HEK293T (cell line): ENCODE data around the gene RBM20.

ENCODE experiments used
- CTCF ChIA-PET: fragments of 350-600 bp; formaldehyde crosslinking; extraction: SDS; loops from one replicate; lab custom pipeline; 2021; ENCODE audit warnings: antibody characterized with exemption, inconsistent platforms; lab: Yijun Ruan, JAX
- POLR2A ChIA-PET: fragments of 350-600 bp; formaldehyde crosslinking; extraction: SDS; loops from one replicate; lab custom pipeline; 2020; ENCODE audit warnings: antibody characterized with exemption, inconsistent platforms; lab: Yijun Ruan, JAX
- DNase-seq: peaks from one replicate; pipeline ENCODE4 v3.0.0; 2012; ENCODE audit warnings: mixed read lengths; ENCODE audit errors: extremely low spot score
- ARNT ChIP-seq: fragments of 450-650 bp; IDR thresholded peaks from 2 replicates; pipeline ENCODE4 v1.6.1; 2017; ENCODE audit warnings: mild to moderate bottlenecking
- BHLHE40 ChIP-seq: fragments of 450-650 bp; IDR thresholded peaks from 2 replicates; pipeline ENCODE4 v1.6.1; 2016; ENCODE audit warnings: mild to moderate bottlenecking, moderate library complexity, borderline replicate concordance
- CTBP1 ChIP-seq: fragments of 450-650 bp; IDR thresholded peaks from 2 replicates; pipeline ENCODE4 v1.6.1; 2016; ENCODE audit warnings: borderline replicate concordance
- ELF4 ChIP-seq: fragments of 450-650 bp; IDR thresholded peaks from 2 replicates; pipeline ENCODE4 v1.6.1; 2017; ENCODE audit warnings: antibody characterized with exemption
- FOXA1 ChIP-seq: fragments of 450-650 bp; IDR thresholded peaks from 2 replicates; pipeline ENCODE4 v1.6.1; 2016; ENCODE audit warnings: mild to moderate bottlenecking
- FOXK2 ChIP-seq: fragments of 450-650 bp; IDR thresholded peaks from 2 replicates; pipeline ENCODE4 v1.6.1; 2016; ENCODE audit warnings: mild to moderate bottlenecking
- FOXM1 ChIP-seq: fragments of 450-650 bp; IDR thresholded peaks from 2 replicates; pipeline ENCODE4 v1.6.1; 2017; ENCODE audit warnings: mild to moderate bottlenecking, borderline replicate concordance
- HDGF ChIP-seq: fragments of 450-650 bp; IDR thresholded peaks from 2 replicates; pipeline ENCODE4 v1.6.1; 2017; ENCODE audit warnings: antibody characterized with exemption, borderline replicate concordance
- L3MBTL2 ChIP-seq: fragments of 450-650 bp; conservative IDR thresholded peaks from 2 replicates; pipeline ENCODE4 v1.6.1; 2016; ENCODE audit warnings: mild to moderate bottlenecking
- LEF1 ChIP-seq: fragments of 450-650 bp; IDR thresholded peaks from 2 replicates; pipeline ENCODE4 v1.6.1; 2017; ENCODE audit warnings: mild to moderate bottlenecking, borderline replicate concordance
- NFRKB ChIP-seq: fragments of 450-650 bp; IDR thresholded peaks from 2 replicates; pipeline ENCODE4 v1.6.1; 2016; ENCODE audit warnings: mild to moderate bottlenecking, moderate library complexity
- PKNOX1 ChIP-seq: fragments of 450-650 bp; IDR thresholded peaks from 2 replicates; pipeline ENCODE4 v1.6.1; 2016
- SP1 ChIP-seq: fragments of 450-650 bp; IDR thresholded peaks from 2 replicates; pipeline ENCODE4 v1.6.1; 2017
- SUZ12 ChIP-seq: fragments of 450-650 bp; IDR thresholded peaks from 2 replicates; pipeline ENCODE4 v1.6.1; 2016; ENCODE audit warnings: mild to moderate bottlenecking
- TARDBP ChIP-seq: fragments of 450-650 bp; IDR thresholded peaks from 2 replicates; pipeline ENCODE4 v1.6.1; 2016
- ZNF384 ChIP-seq: fragments of 450-650 bp; IDR thresholded peaks from 2 replicates; pipeline ENCODE4 v1.6.1; 2016

Gene RBM20

GRCh38 chr10:110876788-110877187 lies 232.7 kb downstream of the RBM20 start:
- ChIA-PET POLR2A (interaction anchor here (1.0 kb wide), 1 partner anchor 18 kb away, joined by 3 read pairs; no protein-coding TSS in a partner anchor), CTCF (interaction anchor here (0.6 kb wide), 1 partner anchor 210 kb away, joined by 4 read pairs; no protein-coding TSS in a partner anchor)
- DNase-seq = no peak
- TF ChIP-seq FOXK2 (no peak), ARNT (no peak), PKNOX1 (no peak), ZNF384 (no peak), FOXM1 (no peak), L3MBTL2 (no peak), FOXA1 (no peak), SUZ12 (no peak), ELF4 (no peak), SP1 (no peak), NFRKB (no peak), BHLHE40 (no peak), HDGF (no peak), CTBP1 (no peak), LEF1 (no peak), TARDBP (no peak)

- ChIA-PET POLR2A (no interaction called here), CTCF (no interaction called here)
- TF ChIP-seq PKNOX1 (no peak), FOXM1 (no peak), ARNT (no peak), BHLHE40 (no peak), ZNF384 (no peak), ELF4 (no peak)
- DNase-seq = no peak
These were observed 235.9 kb downstream of the RBM20 start for GRCh38 chr10:110880012-110880411.

- CTCF ChIA-PET = interaction anchor here (1.0 kb wide), 1 partner anchor 135 kb away, joined by 3 read pairs; no protein-coding TSS in a partner anchor
- TF ChIP-seq HDGF (no peak), CTBP1 (no peak), SP1 (no peak), TARDBP (no peak), ZNF384 (no peak), PKNOX1 (no peak), BHLHE40 (no peak), FOXM1 (no peak), L3MBTL2 (no peak), SUZ12 (no peak), ELF4 (no peak), ARNT (no peak), FOXA1 (no peak), FOXK2 (no peak), LEF1 (no peak), NFRKB (no peak)
- no peak for DNase-seq
- POLR2A ChIA-PET = no interaction called here
These were observed 237.1 kb downstream of the RBM20 start for GRCh38 chr10:110881247-110881646.

GRCh38 chr10:110881905-110882304 lies 237.8 kb downstream of the RBM20 start:
- ChIA-PET CTCF (interaction anchor here (0.6 kb wide), 1 partner anchor 16 kb away, joined by 10 read pairs; no protein-coding TSS in a partner anchor), POLR2A (interaction anchor here (1.0 to 1.1 kb wide), 2 partner anchors 14 to 37 kb away, joined by 3 read pairs; partner anchors contain the start of gene BBIP1)
- no peak for TF ChIP-seq FOXM1
- TF ChIP-seq SP1 = no peak
- no peak for TF ChIP-seq CTBP1
- TF ChIP-seq TARDBP = no peak
- TF ChIP-seq ELF4 = no peak
- TF ChIP-seq HDGF = no peak
- no peak for TF ChIP-seq SUZ12
- no peak for TF ChIP-seq ARNT
- no peak for TF ChIP-seq ZNF384
- no peak for TF ChIP-seq FOXA1
- TF ChIP-seq FOXK2 = no peak
- TF ChIP-seq L3MBTL2 = no peak
- TF ChIP-seq LEF1 = no peak
- TF ChIP-seq NFRKB = no peak
- TF ChIP-seq BHLHE40 = no peak
- TF ChIP-seq PKNOX1 = no peak
- DNase-seq = no peak

GRCh38 chr10:110883924-110884323 lies 239.8 kb downstream of the RBM20 start:
- TF ChIP-seq FOXA1 (no peak), FOXK2 (no peak), FOXM1 (no peak), ZNF384 (no peak), NFRKB (no peak), PKNOX1 (no peak), LEF1 (no peak), HDGF (no peak), BHLHE40 (no peak), SUZ12 (no peak), SP1 (no peak), L3MBTL2 (no peak), ARNT (no peak), ELF4 (no peak), CTBP1 (no peak), TARDBP (no peak)
- ChIA-PET CTCF (no interaction called here), POLR2A (no interaction called here)
- no peak for DNase-seq
